Mononuclear cell (primary cell): ENCODE measurements around the gene WDR45B. TPM values are rescaled to one million over a fixed set of nuclear protein-coding genes. Genes with fewer than 3 reads are reported as not detected.
"Not testable (repeated sequence)": the region's sequence is repeated elsewhere in the genome, so short reads cannot be mapped to it uniquely, and the experiment has no call there.

Experiments
- H3K27me3 ChIP-seq: 2 replicates; pipeline ENCODE4 v1.6.0; 2011; ENCODE audit warnings: low read length, control low read depth; ENCODE audit not compliant: insufficient read depth
- H3K4me1 ChIP-seq: 2 replicates; pipeline ENCODE4 v1.5.1; 2011; ENCODE audit warnings: mild to moderate bottlenecking, low read length, control low read depth; ENCODE audit not compliant: insufficient read depth
- H3K4me3 ChIP-seq: 2 replicates; pipeline ENCODE4 v1.5.1; 2011; ENCODE audit warnings: mild to moderate bottlenecking, low read length, moderate library complexity
- H3K9me3 ChIP-seq: 2 replicates; pipeline ENCODE4 v1.5.1; 2011; ENCODE audit warnings: low read depth, mild to moderate bottlenecking, control low read depth, low read length
- total RNA-seq: library from RNA; depleted of rRNA; stranded (reverse); fragments of >200 nt; gene quantifications from one replicate; pipeline ENCODE4 v1.2.3, GENCODE V29; 2012

WDR45B gene
- total RNA-seq, 1 donor: 73.3 TPM

DNA sequence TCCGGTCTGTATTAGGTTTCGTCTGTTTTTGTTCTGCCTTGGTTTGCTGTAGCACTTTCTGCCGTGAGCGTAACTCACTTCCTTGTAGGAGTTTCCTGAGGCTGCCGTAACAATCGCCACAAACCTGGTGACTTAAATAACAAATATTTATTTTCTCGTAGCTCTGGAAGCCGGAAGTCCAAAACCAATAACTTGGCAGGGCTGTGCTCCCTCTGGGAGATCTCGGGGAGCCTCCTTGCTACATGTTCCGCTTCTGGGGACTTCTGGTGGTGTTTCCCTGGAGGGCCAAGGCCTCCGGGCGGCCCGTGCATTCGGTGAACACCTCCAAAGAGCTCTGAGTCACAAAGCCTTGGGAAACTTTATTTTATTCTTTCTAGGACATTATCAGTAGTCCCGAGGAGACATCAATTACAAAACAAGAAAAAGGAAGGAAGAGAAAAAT, 6.8 kb upstream of the WDR45B start:
- H3K4me1 ChIP-seq: peaks cover 17% of the 10 kb centered on the region
- H3K27me3 ChIP-seq: no peaks in the 10 kb centered on the region
- H3K9me3 ChIP-seq: no peaks in the 10 kb centered on the region
- no peak overlapping the region for H3K4me3 ChIP-seq

DNA sequence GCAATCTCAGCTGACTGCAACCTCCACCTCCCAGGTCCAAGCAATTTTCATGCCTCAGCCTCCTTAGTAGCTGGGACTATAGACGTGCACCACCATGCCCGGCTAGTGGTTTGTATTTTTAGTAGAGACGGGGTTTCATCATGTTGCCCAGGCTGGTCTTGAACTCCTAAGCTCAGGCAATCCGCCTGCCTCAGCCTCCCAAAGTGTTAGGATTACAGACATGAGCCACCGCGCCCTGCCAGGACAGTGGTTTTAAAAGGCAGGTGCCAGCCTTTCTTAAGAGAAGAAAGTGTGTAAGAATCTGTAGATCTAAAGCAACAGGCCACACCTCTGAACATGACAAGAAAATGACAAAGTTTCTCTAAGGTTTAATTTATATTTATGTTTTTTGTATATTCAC, 6.4 kb upstream of the WDR45B start:
- not testable (repeated sequence) for H3K4me3 ChIP-seq, H3K9me3 ChIP-seq, H3K27me3 ChIP-seq
- peaks cover 17% of the 10 kb centered on the region for H3K4me1 ChIP-seq

DNA sequence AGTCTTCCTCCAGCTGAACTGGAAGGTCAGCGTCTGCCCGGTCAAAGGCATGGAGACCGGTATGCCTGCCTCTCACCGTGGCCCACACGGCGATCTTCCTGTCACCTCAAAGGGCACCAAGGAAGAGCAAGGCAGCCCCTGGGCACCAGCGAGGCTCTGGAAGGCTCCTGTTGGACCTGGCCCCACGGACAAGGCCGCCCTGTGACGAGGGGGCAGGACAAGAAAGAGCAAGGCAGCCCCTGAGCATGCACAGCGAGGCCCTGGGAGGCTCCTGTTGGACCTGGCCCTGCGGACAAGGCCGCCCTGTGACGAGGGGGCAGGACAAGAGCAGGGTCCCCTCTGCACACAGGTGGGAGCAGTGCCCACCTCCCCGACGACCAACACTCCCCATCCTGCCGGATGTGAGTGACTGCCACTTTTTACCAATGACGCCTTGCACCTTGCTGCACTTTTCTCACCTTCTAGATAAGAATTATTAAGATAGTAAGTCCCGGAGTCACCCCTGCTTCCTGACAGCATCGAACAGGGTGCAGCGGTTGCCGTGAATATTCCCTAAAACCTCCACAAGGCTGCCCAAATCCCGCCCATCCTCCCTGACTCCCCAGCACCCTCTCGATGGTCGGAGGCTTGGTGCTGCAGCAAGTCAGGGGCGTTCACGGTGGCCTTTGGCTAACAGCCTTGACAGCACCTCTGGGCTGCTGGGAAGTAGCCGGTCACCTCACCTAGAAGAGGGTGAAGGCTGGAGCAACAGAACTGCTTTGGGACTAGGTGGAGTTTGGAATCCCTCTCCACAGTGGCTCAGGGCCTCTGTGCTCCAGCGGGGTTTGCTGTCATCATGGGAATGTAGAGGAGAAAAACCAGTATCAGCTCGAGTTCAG, 5.6 kb upstream of the WDR45B start:
- Histone ChIP-seq H3K9me3 (no peaks in the 10 kb centered on the region), H3K4me3 (no peak overlapping the region), H3K27me3 (no peaks in the 10 kb centered on the region), H3K4me1 (peaks cover 19% of the 10 kb centered on the region)

GRCh38 chr17:82650723-82651122, 2.5 kb upstream of the WDR45B start:
- Histone ChIP-seq H3K27me3 (no peaks in the 10 kb centered on the region), H3K4me3 (no peak overlapping the region), H3K9me3 (no peaks in the 10 kb centered on the region)

GRCh38 chr17:82649501-82650261, 1.4 kb upstream of the WDR45B start:
- H3K27me3 ChIP-seq: no peaks in the 10 kb centered on the region
- peaks cover 34% of the 10 kb centered on the region for H3K4me1 ChIP-seq
- no peaks in the 10 kb centered on the region for H3K9me3 ChIP-seq
- no peak overlapping the region for H3K4me3 ChIP-seq

More at GRCh38 chr17:82650723-82651122, 2.5 kb upstream of the WDR45B start:
- H3K4me1 ChIP-seq: peaks cover 40% of the 10 kb centered on the region

DNA sequence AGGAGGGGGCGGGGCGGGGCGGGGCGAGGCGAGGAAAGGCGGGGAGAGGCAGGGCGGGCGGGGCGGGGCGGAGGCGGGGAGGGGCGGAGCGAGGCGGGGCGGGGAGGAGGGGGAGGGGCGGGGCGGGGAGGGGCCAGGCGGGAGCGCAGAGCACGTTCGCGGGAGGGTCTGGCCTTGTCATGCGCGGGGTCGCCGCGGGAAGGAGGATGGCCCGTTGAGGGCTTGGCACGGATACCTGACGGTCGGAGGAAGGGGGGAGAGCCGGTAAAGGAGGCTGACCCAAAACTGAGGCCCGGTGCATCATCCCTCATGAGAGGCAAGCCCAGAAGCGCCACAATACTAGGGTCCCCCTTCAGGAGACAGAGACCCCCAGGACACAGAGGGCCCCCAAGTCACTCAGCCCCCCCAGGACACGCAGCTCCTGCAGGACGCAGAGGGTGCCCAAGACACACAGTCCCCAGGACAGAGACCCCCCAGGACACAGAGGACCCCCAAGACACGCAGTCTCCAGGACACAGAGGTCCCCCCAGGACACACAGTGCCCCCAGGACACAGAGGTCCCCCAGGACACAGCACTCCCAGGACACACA, 593 bp upstream of the WDR45B start:
- Histone ChIP-seq H3K4me1 (peaks cover 30% of the 10 kb centered on the region), H3K4me3 (peak overlapping the region; percentile 27), H3K9me3 (no peaks in the 10 kb centered on the region), H3K27me3 (no peaks in the 10 kb centered on the region)

GRCh38 chr17:82647593-82648164, 565 bp downstream of the WDR45B start:
- peaks cover 31% of the 10 kb centered on the region for H3K4me1 ChIP-seq
- peak overlapping the region; percentile 80 for H3K4me3 ChIP-seq
- H3K9me3 ChIP-seq: no peaks in the 10 kb centered on the region
- no peaks in the 10 kb centered on the region for H3K27me3 ChIP-seq

- Histone ChIP-seq H3K27me3 (no peaks in the 10 kb centered on the region), H3K9me3 (no peaks in the 10 kb centered on the region), H3K4me3 (no peak overlapping the region), H3K4me1 (peaks cover 31% of the 10 kb centered on the region)
Observed at GRCh38 chr17:82645516-82645915, 2.7 kb downstream of the WDR45B start.

GRCh38 chr17:82644148-82644547, 4.1 kb downstream of the WDR45B start:
- H3K27me3 ChIP-seq: no peaks in the 10 kb centered on the region

DNA sequence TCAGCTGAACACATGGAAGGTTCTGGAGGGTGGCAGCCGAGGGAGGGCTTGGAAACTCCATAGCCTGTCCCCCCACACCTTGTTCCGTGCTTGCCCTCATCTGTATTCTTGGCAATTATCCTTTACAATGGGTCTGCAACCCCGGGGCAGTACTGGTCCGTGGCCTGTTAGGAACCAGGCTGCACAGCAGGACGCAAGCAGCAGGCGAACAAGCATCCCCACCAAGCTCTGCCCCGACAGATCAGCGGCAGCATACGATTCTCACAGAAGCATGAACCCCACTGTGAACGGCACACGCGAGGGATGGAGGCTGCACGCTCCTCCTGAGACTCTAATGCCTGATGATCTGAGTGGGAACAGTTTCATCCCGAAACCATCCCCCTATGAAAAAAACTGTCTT, 6.2 kb downstream of the WDR45B start:
- no peak overlapping the region for H3K4me3 ChIP-seq

More at GRCh38 chr17:82644148-82644547, 4.1 kb downstream of the WDR45B start:
- Histone ChIP-seq H3K9me3 (no peaks in the 10 kb centered on the region), H3K4me3 (no peak overlapping the region), H3K4me1 (peaks cover 30% of the 10 kb centered on the region)

DNA sequence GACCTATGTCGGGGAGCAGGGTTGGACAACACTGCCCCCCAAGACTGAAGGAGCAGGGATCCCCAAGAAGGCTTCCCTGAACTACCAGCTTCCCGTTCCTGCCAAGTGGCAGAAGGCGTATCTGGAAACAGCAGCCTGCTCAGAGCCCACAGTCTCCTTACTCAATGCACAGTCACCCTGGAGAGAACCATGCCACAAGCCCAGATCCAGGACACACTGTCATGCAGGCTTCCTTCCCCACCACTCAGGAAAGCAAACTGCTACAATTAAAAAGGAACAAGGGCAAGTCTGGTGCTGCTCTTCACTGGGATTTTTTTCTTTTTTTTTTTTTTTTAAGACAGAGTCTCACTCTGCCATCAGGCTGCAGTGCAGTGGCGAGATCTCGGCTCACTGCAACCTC, 8.2 kb downstream of the WDR45B start:
- H3K9me3 ChIP-seq: peaks cover 5% of the 10 kb centered on the region

More for the DNA sequence above, 6.2 kb downstream of the WDR45B start:
- Histone ChIP-seq H3K4me1 (peaks cover 19% of the 10 kb centered on the region), H3K9me3 (peaks cover 3% of the 10 kb centered on the region), H3K27me3 (no peaks in the 10 kb centered on the region)

DNA sequence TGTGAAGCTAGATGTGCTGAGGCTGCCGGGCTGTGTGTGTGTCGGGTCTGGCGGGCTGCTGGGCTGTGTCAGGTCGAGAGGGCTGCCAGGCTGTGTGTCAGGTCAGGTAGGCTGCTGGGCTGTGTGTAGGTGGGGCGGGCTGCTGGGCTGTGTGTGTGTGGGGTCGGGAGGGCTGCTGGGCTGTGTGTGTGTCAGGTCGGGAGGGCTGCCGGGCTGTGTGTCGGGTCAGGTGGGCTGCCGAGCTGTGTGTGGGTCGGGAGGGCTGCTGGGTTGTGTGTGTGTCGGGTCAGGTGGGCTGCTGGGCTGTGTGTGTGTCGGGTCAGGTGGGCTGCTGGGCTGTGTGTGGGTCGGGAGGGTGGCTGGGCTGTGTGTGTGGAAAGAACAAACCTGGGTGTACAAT, 8.6 kb downstream of the WDR45B start:
- no peaks in the 10 kb centered on the region for H3K27me3 ChIP-seq
- peaks cover 5% of the 10 kb centered on the region for H3K9me3 ChIP-seq
- H3K4me3 ChIP-seq: no peak overlapping the region
- peaks cover 4% of the 10 kb centered on the region for H3K4me1 ChIP-seq

More for the DNA sequence above, 8.2 kb downstream of the WDR45B start:
- Histone ChIP-seq H3K27me3 (no peaks in the 10 kb centered on the region), H3K4me3 (no peak overlapping the region), H3K4me1 (peaks cover 4% of the 10 kb centered on the region)

DNA sequence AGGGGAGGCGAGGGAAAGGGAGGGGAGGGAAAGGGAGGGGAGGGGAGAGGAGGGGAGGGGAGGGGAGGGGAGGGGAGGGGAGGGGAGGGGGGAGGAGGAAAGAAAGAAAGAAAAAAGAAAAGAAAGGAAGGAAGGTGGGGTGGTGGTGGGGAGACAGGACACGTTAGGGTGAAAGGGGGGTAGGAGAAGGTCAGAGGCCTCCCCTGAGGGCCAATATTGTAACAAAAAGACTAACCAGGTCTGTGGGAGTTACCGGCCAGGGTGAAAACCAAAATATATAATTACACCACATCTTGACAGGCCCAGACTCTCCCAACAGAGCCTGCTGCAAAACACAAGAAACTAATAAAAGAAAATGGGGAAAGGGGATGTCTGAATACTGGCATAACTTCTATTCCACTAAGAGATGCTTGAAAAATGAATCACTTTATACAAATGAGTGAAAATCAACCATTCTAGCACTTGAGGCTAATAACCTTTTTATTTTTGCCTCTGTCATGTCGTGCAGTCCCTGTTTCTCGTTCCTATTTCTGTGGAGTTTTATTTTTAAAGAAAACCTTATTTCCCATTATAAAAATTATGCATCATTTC, 10.0 kb downstream of the WDR45B start:
- no peak overlapping the region for H3K4me3 ChIP-seq

More for the DNA sequence above, 10.0 kb downstream of the WDR45B start:
- Histone ChIP-seq H3K27me3 (no peaks in the 10 kb centered on the region), H3K9me3 (peaks cover 5% of the 10 kb centered on the region), H3K4me1 (no peaks in the 10 kb centered on the region)
